ENCODE results near the gene MAN2C1.

GRCh38 chr15:75353604-75354003, 14.8 kb downstream of the MAN2C1 start:
- no peak for TF ChIP-seq EZH2phosphoT487 (IDR thresholded peaks at IDR 0.05; ENCODE audit: insufficient read depth, low read depth)
- TF ChIP-seq EZH2 (IDR thresholded peaks at IDR 0.05; ENCODE audit: insufficient read depth, poor library complexity, severe bottlenecking): no peak

Data from GM23248 (cell line).